HFFc6 (cell line): Measurements from ENCODE around the gene CHCHD6. TPM values are rescaled to one million over a fixed set of nuclear protein-coding genes. Genes with fewer than 3 reads are reported as not detected.
A peak's percentile ranks its signal among the peaks of the same experiment; 100 is the strongest.

Source experiments
- DNase-seq: peaks from one replicate; pipeline ENCODE4 v3.0.0-alpha.2; 2018
- H3K27ac Mint-ChIP-seq: 2 replicates; pipeline ENCODE4 v1.8.0; 2020; ENCODE audit warnings: mild to moderate bottlenecking, mixed read lengths
- H3K27me3 Mint-ChIP-seq: 2 replicates; pipeline ENCODE4 v1.8.0; 2021; ENCODE audit warnings: mild to moderate bottlenecking, moderate library complexity, mixed read lengths; ENCODE audit not compliant: insufficient read depth
- H3K36me3 Mint-ChIP-seq: 2 replicates; pipeline ENCODE4 v1.8.0; 2021; ENCODE audit warnings: low read depth, mixed read lengths
- H3K4me1 Mint-ChIP-seq: 2 replicates; pipeline ENCODE4 v1.8.0; 2020; ENCODE audit warnings: low read depth, mixed read lengths
- H3K4me3 Mint-ChIP-seq: 2 replicates; pipeline ENCODE4 v1.8.0; 2020; ENCODE audit warnings: mild to moderate bottlenecking, moderate library complexity, mixed read lengths
- H3K9me3 Mint-ChIP-seq: 2 replicates; pipeline ENCODE4 v1.8.0; 2020; ENCODE audit warnings: mild to moderate bottlenecking, mixed read lengths
- CTCF ChIP-seq: fragments of 200-600 bp; sonication (generic); IDR thresholded peaks from 2 replicates; pipeline ENCODE4 v1.5.0; 2021; ENCODE audit warnings: antibody characterized with exemption, mild to moderate bottlenecking
- total RNA-seq, 6 experiments: library from RNA; stranded (reverse); fragmentation: NEBNext Ultra II Directional; extraction: Animal tissue kit (Norgen Biotek cat#: 25700); gene quantifications; 2 replicates in 1 of 6; 3 replicates in 5 of 6; pipeline ENCODE4 v1.2.3, GENCODE V29; 2021

The CHCHD6 gene
- total RNA-seq, 6 experiments from 2014 or later, result 18.6 to 22.9 (median 19.9) TPM

GRCh38 chr3:126746395-126747177 is 42.5 kb downstream of the CHCHD6 start:
- Mint-ChIP-seq H3K9me3 (no peaks in the 10 kb centered on the region), H3K36me3 (no peaks in the 10 kb centered on the region), H3K4me1 (peaks cover 18% of the 10 kb centered on the region), H3K4me3 (no peak overlapping the region), H3K27me3 (no peaks in the 10 kb centered on the region; the same call in none of the 2 replicates), H3K27ac (no peak overlapping the region)
- no peak for TF ChIP-seq CTCF
- peak; percentile 4 for DNase-seq

GRCh38 chr3:126747768-126748167 is 43.7 kb downstream of the CHCHD6 start:
- no peak for TF ChIP-seq CTCF

GRCh38 chr3:126748701-126749546 is 44.9 kb downstream of the CHCHD6 start:
- peaks cover 39% of the 10 kb centered on the region for H3K4me1 Mint-ChIP-seq
- TF ChIP-seq CTCF, result no peak
- H3K9me3 Mint-ChIP-seq, result no peaks in the 10 kb centered on the region
- no peak overlapping the region for H3K27ac Mint-ChIP-seq
- H3K36me3 Mint-ChIP-seq, result no peaks in the 10 kb centered on the region
- no peak for DNase-seq
- H3K4me3 Mint-ChIP-seq, result no peak overlapping the region
- H3K27me3 Mint-ChIP-seq, result peaks cover 3% of the 10 kb centered on the region

More at GRCh38 chr3:126747768-126748167, 43.7 kb downstream of the CHCHD6 start:
- no peak for DNase-seq
- Mint-ChIP-seq H3K4me1 (peaks cover 28% of the 10 kb centered on the region), H3K4me3 (no peak overlapping the region), H3K9me3 (no peaks in the 10 kb centered on the region), H3K36me3 (no peaks in the 10 kb centered on the region), H3K27ac (no peak overlapping the region), H3K27me3 (peaks cover 3% of the 10 kb centered on the region)

GRCh38 chr3:126749547-126749875 is 45.5 kb downstream of the CHCHD6 start:
- no peak overlapping the region for H3K27ac Mint-ChIP-seq
- TF ChIP-seq CTCF, result no peak
- no peak for DNase-seq
- peaks cover 3% of the 10 kb centered on the region for H3K27me3 Mint-ChIP-seq
- H3K9me3 Mint-ChIP-seq, result no peaks in the 10 kb centered on the region
- peaks cover 44% of the 10 kb centered on the region for H3K4me1 Mint-ChIP-seq
- H3K36me3 Mint-ChIP-seq, result no peaks in the 10 kb centered on the region
- no peak overlapping the region for H3K4me3 Mint-ChIP-seq

- Mint-ChIP-seq H3K27ac (no peak overlapping the region), H3K4me3 (no peak overlapping the region)
- TF ChIP-seq CTCF, result no peak
Measured at GRCh38 chr3:126749931-126750755, 46.1 kb downstream of the CHCHD6 start.

More at GRCh38 chr3:126749931-126750755, 46.1 kb downstream of the CHCHD6 start:
- Mint-ChIP-seq H3K9me3 (no peaks in the 10 kb centered on the region), H3K4me1 (peaks cover 44% of the 10 kb centered on the region), H3K36me3 (no peaks in the 10 kb centered on the region), H3K27me3 (peaks cover 3% of the 10 kb centered on the region)
- DNase-seq, result no peak
